B cell (primary cell): Measurements from ENCODE around the gene OGDHL. TPM values are rescaled to one million over a fixed set of nuclear protein-coding genes. Genes with fewer than 3 reads are reported as not detected.

Experiments used
- ATAC-seq: fragments of 200-7000 bp; cut with Tn5 transposase; one replicate; pipeline ENCODE4 v1.10.0; 2021; ENCODE audit warnings: low read depth, mild to moderate bottlenecking, moderate number of reproducible peaks, moderate library complexity
- CTCF ChIA-PET: fragments of 350-600 bp; sonication (Branson Sonifier 250); formaldehyde crosslinking; loops from one replicate; lab custom pipeline; 2021; ENCODE audit warnings: antibody characterized with exemption, inconsistent platforms; lab: Charles Lee
- POLR2A ChIA-PET: fragments of 350-600 bp; sonication (Branson Sonifier 250); formaldehyde crosslinking; loops from one replicate; lab custom pipeline; 2021; ENCODE audit warnings: antibody characterized with exemption; lab: Charles Lee
- DNase-seq: peaks from one replicate; pipeline ENCODE4 v3.0.0; 2013
- H2AFZ ChIP-seq: 2 replicates; pipeline ENCODE4 v1.6.1; 2012; ENCODE audit warnings: mild to moderate bottlenecking, low read depth, low read length; ENCODE audit not compliant: insufficient read depth, poor library complexity, severe bottlenecking
- H3K27ac ChIP-seq, 2 donors: 1 replicate in 1 of 2; 2 replicates in 1 of 2; pipeline ENCODE4 v1.5.1; 2012 to 2013; ENCODE audit warnings: low read length in 2 of 2, mild to moderate bottlenecking in 2 of 2, moderate library complexity in 1 of 2
- H3K27me3 ChIP-seq, 4 experiments: fragments of 200-600 bp in 1 of 4; sonication (generic) in 1 of 4; replicated peaks in 1 of 4; 1 replicate in 2 of 4; 2 replicates in 2 of 4; pipeline versions ENCODE4 v1.6.1 to v1.7.0; 2013 to 2016; ENCODE audit warnings: low read length in 3 of 4, mild to moderate bottlenecking in 2 of 4, mixed read lengths in 1 of 4, moderate library complexity in 1 of 4; ENCODE audit not compliant: insufficient read depth in 4 of 4, control insufficient read depth in 3 of 4; ENCODE audit errors: control extremely low read depth in 1 of 4
- H3K36me3 ChIP-seq, 2 experiments: replicated peaks in 1 of 2; 1 replicate in 1 of 2; 2 replicates in 1 of 2; pipeline versions ENCODE4 v1.6.1 to v1.7.1; 2013; ENCODE audit warnings: low read length in 1 of 2; ENCODE audit not compliant: insufficient read depth in 2 of 2, control insufficient read depth in 1 of 2; ENCODE audit errors: control extremely low read depth in 1 of 2, extremely low read depth in 1 of 2
- H3K4me1 ChIP-seq, 2 donors: fragments of 200-600 bp in 1 of 2; sonication (generic) in 1 of 2; 1 replicate in 1 of 2; 2 replicates in 1 of 2; pipeline versions ENCODE4 v1.5.1 to v1.6.1; 2013 to 2017; ENCODE audit warnings: low read length in 2 of 2; ENCODE audit not compliant: control insufficient read depth in 2 of 2, insufficient read depth in 2 of 2
- H3K4me2 ChIP-seq: replicated peaks from 2 replicates; pipeline ENCODE3; 2012; ENCODE audit warnings: mild to moderate bottlenecking, low read depth, low read length; ENCODE audit not compliant: poor library complexity, severe bottlenecking
- H3K4me3 ChIP-seq, 5 experiments: fragments of 200-600 bp in 1 of 5; sonication (generic) in 1 of 5; 1 replicate in 3 of 5; 2 replicates in 2 of 5; pipeline versions ENCODE4 v1.5.1 to v1.7.0; 2011 to 2016; ENCODE audit warnings: low read length in 4 of 5, mild to moderate bottlenecking in 4 of 5, low read depth in 2 of 5, control low read depth in 1 of 5, moderate library complexity in 1 of 5; ENCODE audit not compliant: insufficient read depth in 1 of 5; ENCODE audit errors: control extremely low read depth in 1 of 5, extremely low read depth in 1 of 5
- H3K79me2 ChIP-seq: fragments of 200-600 bp; sonication (generic); one replicate; pipeline ENCODE4 v1.6.0; 2016; ENCODE audit warnings: low read length; ENCODE audit not compliant: control insufficient read depth, insufficient read depth
- H3K9ac ChIP-seq: fragments of 200-600 bp; sonication (generic); 2 replicates; pipeline ENCODE4 v1.6.1; 2017; ENCODE audit warnings: mild to moderate bottlenecking, low read length, moderate library complexity
- H3K9me3 ChIP-seq, 3 donors: one replicate each; pipeline versions ENCODE4 v1.6.1 to v1.7.1; 2013; ENCODE audit warnings: low read length in 2 of 3; ENCODE audit not compliant: control insufficient read depth in 2 of 3, insufficient read depth in 1 of 3; ENCODE audit errors: control extremely low read depth in 1 of 3
- H4K20me1 ChIP-seq: 2 replicates; pipeline ENCODE4 v1.6.0; 2012; ENCODE audit warnings: mild to moderate bottlenecking, low read length; ENCODE audit not compliant: insufficient read depth, control insufficient read depth, poor library complexity, severe bottlenecking
- H3K27ac Mint-ChIP-seq: one replicate; pipeline ENCODE4 v1.8.0; 2021; ENCODE audit warnings: mixed read lengths
- H3K27me3 Mint-ChIP-seq: one replicate; pipeline ENCODE4 v1.8.0; 2021; ENCODE audit warnings: mixed read lengths
- H3K4me1 Mint-ChIP-seq: one replicate; pipeline ENCODE4 v1.8.0; 2021; ENCODE audit warnings: mixed read lengths
- H3K4me3 Mint-ChIP-seq: one replicate; pipeline ENCODE4 v1.8.0; 2021; ENCODE audit warnings: mixed read lengths
- H3K9me3 Mint-ChIP-seq: one replicate; pipeline ENCODE4 v1.8.0; 2022; ENCODE audit warnings: mixed read lengths; ENCODE audit not compliant: insufficient read depth
- EZH2 ChIP-seq: IDR thresholded peaks from 2 replicates; pipeline ENCODE4 v1.6.1; 2012; ENCODE audit warnings: borderline replicate concordance, low read depth, mild to moderate bottlenecking, moderate library complexity, low read length; ENCODE audit not compliant: insufficient read depth, poor library complexity, severe bottlenecking
- WGBS: methylation state at CpG from one replicate; pipeline ENCODE4 v1.1.5; 2013; ENCODE audit warnings: missing lambda C conversion rate; ENCODE audit not compliant: insufficient coverage; 5-methylcytosine and 5-hydroxymethylcytosine counted together
- intact Hi-C: fragments of 100-400 bp; cut with micrococcal nuclease; formaldehyde crosslinking; loops from one replicate; pipeline ENCODE4 v1.10.0; 2022
- polyA plus RNA-seq: library from polyadenylated mRNA; depleted of rRNA; stranded (reverse); fragments of >200 nt; gene quantifications from 2 replicates; pipeline ENCODE4 v1.2.3, GENCODE V29; 2012
- total RNA-seq, 2 donors: library from RNA; stranded (reverse); fragments of 120-200 nt in 1 of 2; gene quantifications; 1 replicate in 1 of 2; 2 replicates in 1 of 2; pipeline versions ENCODE4 v1.2.3 to v1.2.4, GENCODE V29; 2013 to 2022
- TF ChIP-seq, protein P1 (sequence below): fragments of 200-600 bp; IDR thresholded peaks from one replicate; pipeline ENCODE4 v1.8.0; 2022; ENCODE audit warnings: antibody characterized with exemption, mild to moderate bottlenecking

Gene OGDHL
- total and polyA plus RNA-seq, 2 donors (not counting 1 experiment from before 2014, with no cell fraction given): not detected

DNA sequence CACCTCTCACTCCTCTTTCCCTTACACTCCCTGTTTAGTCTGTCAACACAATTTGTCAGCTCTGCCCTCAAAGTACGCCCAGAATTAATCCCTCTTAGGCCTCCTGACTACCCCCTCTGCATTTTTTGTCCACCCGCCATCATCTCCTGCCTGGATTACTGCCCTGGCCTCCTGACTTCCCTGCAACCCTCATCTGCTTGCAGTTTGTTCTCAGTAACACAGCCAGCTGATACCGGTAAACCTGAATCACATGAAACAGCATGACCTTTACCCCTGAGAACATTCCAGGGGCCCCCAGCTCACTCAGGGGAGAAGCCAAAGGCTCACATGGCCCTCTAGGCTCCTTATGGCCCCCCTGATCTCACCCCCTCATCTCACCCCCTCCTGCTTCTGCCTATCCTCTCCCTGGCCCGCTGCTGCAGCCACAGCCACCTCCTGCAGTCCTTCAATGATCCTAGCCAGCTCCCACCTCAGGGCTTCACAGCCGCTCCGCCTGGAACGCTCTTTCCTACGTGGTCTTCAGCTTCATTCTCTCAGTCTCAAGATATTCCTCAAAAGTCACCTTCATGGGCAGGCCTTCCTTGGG, 73.8 kb downstream of the OGDHL start:
- peaks cover 0 to 40% (median 15%) of the 10 kb centered on the region in 4 experiments for H3K27me3 ChIP-seq
- H4K20me1 ChIP-seq: no peaks in the 10 kb centered on the region
- ChIA-PET CTCF (no interaction called here), POLR2A (no interaction called here)
- 37% methylated on average over 8 of the region's 8 CpGs for WGBS
- H3K36me3 ChIP-seq: no peaks in the 10 kb centered on the region
- Mint-ChIP-seq H3K9me3 (peaks cover 7% of the 10 kb centered on the region), H3K27me3 (peaks cover 53% of the 10 kb centered on the region), H3K27ac (no peak overlapping the region), H3K4me1 (no peaks in the 10 kb centered on the region), H3K4me3 (no peak overlapping the region)
- ATAC-seq (no peak), DNase-seq (no peak)
- H3K79me2 ChIP-seq: no peaks in the 10 kb centered on the region
- peaks cover 0 to 10% (median 3%) of the 10 kb centered on the region in 3 donors for H3K9me3 ChIP-seq
- no peaks in the 10 kb centered on the region for H3K4me1 ChIP-seq
- H2AFZ ChIP-seq: no peak overlapping the region
- no peak overlapping the region for H3K9ac ChIP-seq
- H3K4me2 ChIP-seq: no peak overlapping the region
- intact Hi-C loops: no loop called here
- TF ChIP-seq EZH2: no peak
- TF ChIP-seq, protein P1, sequence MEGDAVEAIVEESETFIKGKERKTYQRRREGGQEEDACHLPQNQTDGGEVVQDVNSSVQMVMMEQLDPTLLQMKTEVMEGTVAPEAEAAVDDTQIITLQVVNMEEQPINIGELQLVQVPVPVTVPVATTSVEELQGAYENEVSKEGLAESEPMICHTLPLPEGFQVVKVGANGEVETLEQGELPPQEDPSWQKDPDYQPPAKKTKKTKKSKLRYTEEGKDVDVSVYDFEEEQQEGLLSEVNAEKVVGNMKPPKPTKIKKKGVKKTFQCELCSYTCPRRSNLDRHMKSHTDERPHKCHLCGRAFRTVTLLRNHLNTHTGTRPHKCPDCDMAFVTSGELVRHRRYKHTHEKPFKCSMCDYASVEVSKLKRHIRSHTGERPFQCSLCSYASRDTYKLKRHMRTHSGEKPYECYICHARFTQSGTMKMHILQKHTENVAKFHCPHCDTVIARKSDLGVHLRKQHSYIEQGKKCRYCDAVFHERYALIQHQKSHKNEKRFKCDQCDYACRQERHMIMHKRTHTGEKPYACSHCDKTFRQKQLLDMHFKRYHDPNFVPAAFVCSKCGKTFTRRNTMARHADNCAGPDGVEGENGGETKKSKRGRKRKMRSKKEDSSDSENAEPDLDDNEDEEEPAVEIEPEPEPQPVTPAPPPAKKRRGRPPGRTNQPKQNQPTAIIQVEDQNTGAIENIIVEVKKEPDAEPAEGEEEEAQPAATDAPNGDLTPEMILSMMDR: no peak
- no peak overlapping the region for H3K27ac ChIP-seq
- H3K4me3 ChIP-seq: no peak overlapping the region

DNA sequence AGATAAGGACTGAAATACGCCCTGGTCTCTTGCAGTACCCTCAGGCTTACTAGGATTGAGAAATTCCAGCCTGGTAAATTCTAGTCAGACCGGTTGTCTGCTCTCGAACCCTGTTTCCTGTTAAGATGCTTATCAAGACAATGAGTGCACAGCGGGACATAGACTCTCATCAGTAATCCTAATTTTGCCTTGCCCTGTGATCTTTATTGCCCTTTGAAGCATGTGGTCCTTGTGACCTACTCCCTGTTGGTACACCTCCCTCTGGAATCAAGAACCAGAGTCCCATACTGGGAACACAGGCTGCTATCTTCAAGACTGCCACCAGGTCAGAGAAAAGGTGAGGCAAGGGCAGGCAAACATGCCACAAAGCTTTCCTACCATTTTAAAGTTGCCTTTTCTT, 75.5 kb downstream of the OGDHL start:
- peaks cover 43% of the 10 kb centered on the region for H3K27me3 Mint-ChIP-seq
- Histone ChIP-seq H3K9ac (no peak overlapping the region), H3K9me3 (peaks cover 0 to 16% (median 3%) of the 10 kb centered on the region in 3 donors), H3K27me3 (peaks cover 0 to 35% (median 15%) of the 10 kb centered on the region in 4 experiments), H3K4me1 (no peaks in the 10 kb centered on the region), H4K20me1 (no peaks in the 10 kb centered on the region), H3K27ac (no peak overlapping the region), H3K36me3 (no peaks in the 10 kb centered on the region), H3K4me3 (no peak overlapping the region), H3K79me2 (no peaks in the 10 kb centered on the region), H3K4me2 (no peak overlapping the region), H2AFZ (no peak overlapping the region)
- CTCF ChIA-PET: no interaction called here
- intact Hi-C loops: no loop called here
- no peak for TF ChIP-seq EZH2
- TF ChIP-seq, protein P1: no peak
- no peak overlapping the region for H3K27ac Mint-ChIP-seq
- peaks cover 7% of the 10 kb centered on the region for H3K9me3 Mint-ChIP-seq
- no peak overlapping the region for H3K4me3 Mint-ChIP-seq
- ATAC-seq (no peak), DNase-seq (no peak)
- POLR2A ChIA-PET: no interaction called here
- WGBS: 80% methylated on average over 4 of the region's 4 CpGs
- H3K4me1 Mint-ChIP-seq: no peaks in the 10 kb centered on the region
